CMK (cell line): Measurements from ENCODE around the gene MTSS2.

Source experiments
- DNase-seq: peaks from one replicate; pipeline ENCODE4 v3.0.0-alpha.2; 2010; ENCODE audit warnings: low read depth

MTSS2 gene, protein sequence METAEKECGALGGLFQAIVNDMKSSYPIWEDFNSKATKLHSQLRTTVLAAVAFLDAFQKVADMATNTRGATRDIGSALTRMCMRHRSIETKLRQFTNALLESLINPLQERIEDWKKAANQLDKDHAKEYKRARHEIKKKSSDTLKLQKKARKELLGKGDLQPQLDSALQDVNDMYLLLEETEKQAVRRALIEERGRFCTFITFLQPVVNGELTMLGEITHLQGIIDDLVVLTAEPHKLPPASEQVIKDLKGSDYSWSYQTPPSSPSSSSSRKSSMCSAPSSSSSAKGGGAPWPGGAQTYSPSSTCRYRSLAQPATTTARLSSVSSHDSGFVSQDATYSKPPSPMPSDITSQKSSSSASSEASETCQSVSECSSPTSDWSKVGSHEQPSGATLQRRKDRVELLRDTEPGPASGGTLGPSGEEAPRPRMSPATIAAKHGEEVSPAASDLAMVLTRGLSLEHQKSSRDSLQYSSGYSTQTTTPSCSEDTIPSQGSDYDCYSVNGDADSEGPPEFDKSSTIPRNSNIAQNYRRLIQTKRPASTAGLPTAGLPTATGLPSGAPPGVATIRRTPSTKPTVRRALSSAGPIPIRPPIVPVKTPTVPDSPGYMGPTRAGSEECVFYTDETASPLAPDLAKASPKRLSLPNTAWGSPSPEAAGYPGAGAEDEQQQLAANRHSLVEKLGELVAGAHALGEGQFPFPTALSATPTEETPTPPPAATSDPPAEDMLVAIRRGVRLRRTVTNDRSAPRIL

DNA sequence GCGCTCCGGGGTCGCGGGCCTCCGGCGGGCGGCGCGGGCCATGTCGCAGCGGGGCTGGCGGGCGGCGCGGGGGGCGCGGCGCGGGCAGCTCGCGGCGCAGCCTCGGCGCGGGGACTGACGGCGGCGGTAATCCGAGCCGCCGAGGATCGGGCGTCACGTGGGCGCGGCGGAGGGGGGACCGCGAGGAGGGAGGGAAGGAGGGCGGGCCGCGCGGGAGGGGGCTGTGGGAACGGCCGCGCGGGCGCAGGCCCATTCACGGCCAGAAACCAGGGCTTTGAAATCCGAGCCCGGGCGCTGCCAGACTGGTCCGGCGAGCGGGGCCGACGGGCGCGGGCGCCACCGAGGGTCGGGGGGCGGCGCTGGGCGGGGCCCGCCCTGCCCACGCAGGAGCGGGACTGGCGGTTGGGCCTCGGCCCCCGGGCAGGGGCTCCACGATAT lies at the start of gene MTSS2:
Gene MTSS2, minus strand, starts transcription at position 116 of the 438 bp plus-strand sequence. CDS start 262 bp downstream, outside the sequence.
- no peak for DNase-seq

DNA sequence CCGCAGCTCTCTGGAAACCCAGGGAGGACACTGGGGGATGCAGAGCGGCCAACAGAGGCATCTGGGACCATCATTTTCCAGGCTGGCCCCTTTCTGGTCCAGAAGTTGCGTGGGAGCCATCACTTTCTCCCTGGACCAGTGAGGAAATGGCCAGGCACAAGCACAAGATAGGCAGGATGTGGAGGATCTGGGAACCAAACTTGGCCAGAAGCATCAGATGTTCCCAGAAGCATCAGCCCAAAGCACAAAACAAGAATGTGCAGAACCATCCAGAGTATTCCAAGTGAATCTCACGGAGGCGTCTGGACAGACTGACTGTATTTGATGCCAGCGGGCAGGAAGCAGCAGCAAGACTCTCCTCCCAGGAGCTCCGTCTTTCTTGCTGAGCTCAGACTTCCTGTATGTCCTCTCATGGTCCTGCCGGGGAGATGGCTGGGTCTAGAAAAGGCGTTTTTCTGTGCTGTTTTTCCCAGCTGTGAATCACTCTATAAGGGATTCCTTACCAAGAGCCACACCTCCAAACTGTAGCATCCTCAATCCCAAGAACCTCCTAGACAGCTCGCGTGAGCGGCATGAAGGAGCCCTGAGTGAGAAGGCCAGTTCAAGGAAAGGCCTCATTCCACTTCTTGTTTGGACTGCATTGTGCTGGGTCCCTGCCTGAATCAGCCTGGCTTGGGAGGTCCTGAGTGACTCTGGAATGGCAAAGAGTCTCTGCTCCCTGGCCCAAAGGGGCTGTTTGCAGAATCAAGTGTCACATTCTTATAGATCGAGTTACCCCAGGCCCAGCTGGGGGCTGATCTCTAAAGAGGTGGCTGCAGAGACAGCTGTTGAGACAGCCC lies 49.5 kb upstream of the MTSS2 start:
- no peak for DNase-seq

DNA sequence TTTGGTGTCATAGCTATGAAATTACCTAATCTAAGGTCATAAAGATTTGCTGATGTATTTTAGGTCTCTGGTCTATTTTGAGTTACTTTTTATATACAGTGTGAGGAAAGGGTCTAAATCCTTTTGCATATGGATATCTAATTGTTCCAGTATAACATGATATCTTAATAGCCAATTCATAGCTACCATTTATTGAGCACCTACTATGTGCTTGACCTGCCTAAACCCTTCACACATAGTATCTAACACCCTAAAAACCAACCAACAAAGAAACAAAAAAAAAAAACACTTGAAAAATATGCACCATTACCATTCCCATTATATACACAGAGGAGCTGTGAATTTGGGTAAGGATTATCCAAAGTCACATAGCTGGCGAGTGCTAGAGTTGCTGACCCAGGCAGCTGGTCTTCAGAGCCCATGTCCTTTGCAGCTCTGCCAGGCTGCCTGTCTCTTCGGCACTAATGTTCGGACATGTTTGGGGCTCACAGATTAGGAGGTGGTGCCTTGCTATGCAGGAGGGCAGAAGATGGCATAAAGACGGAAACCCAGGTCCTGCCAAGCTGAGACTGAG lies 48.8 kb upstream of the MTSS2 start:
- DNase-seq: no peak

DNA sequence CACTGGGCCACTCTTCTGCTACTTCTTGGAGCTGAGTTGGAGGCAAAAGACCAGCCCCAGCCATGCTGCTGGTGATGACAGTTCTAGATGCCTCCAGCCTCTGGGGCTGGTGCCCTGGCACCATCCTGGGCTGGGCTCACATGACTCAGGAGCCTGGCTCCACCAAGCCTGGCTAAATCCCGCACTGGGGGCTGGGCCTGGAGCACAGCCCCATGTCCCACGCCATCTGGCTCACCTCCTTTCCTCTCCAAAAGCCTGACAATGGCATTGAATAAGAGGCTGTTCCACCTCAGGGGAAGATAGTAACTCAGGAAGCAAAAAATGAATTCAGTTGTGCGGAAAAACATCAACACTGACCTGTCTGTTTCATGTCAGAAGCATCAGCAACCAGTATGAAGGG lies 45.1 kb upstream of the MTSS2 start:
- DNase-seq: no peak

DNA sequence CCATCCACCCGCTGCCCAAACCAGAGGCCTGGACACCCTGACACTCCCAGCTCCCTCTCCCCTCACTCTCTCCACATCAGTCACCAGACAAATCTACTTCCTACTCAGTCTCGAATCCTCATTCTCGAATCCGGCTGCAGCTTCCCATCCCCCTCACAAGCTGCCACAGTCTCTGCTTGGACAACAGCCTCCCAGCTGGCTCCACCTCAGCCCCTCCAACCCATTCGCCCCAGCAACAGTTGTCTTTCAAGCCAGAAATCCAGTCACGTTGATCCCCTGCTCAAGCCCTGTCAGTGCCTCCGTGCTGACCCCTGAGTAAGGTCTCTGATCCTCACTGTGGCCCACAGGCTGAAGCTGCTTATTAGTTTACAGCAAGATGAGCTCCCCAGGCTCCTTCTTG lies 44.2 kb upstream of the MTSS2 start:
- no peak for DNase-seq

DNA sequence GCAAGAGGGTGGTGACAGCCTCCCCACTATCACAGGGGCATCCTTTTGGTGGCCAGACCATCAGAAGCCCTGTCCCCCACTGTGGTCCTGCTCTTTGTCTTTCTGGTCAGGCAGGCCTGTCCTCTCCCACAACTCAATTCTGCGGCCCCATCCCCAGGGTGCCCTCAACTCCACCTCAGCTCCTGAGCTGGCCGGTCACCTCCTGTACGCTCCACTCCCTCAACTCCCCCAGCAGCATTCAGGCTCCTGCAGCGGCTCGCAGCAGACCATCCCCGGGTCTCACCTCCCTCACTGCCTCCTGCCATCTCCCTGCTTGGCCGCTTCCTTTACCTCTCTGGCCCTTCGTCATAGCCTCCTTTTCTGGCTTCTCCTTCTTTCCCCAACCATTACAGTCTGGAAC lies 43.4 kb upstream of the MTSS2 start:
- DNase-seq: no peak

DNA sequence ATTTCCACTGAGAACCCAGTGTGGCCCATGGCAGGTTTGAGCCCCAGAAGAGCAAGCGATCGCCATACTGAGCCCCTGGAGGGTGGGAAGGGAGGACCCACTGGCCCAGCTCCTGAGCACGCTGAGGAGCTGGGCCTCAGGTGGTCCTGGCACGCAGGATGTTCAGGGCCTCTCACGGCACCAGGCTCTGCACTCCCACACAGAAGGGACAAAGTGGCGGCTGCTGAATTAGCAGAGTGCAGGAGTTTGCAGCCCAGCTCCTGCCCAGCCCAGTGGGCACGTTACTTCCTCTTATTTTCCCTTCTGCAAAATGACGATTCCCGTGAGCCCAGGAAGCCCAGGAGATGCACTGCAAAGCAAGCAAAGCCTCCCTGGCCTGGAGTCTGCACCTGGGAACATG lies 42.3 kb upstream of the MTSS2 start:
- DNase-seq: no peak

DNA sequence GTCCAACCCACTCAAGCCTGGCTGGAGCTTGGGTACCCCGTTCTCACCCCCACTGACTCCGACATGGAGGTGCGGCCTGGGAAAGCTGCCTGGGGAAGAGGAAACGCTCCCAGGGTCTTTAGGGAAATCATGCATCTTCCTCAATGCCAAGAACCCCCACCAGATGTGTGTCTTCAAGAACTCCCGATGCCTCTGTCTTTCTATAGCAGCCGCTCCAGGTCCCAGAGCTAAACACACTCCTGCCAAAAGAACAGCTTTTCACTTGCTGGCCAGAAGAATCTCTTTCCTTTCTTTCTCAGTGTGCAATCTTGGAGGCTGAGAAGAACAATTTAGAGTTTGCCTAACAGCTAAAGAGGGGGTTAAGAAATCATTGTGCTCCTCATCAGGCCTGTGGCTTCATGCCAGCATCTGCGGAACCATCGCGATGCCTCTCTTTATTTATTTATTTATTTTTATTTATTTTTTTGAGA lies 41.1 kb upstream of the MTSS2 start:
- DNase-seq: no peak

DNA sequence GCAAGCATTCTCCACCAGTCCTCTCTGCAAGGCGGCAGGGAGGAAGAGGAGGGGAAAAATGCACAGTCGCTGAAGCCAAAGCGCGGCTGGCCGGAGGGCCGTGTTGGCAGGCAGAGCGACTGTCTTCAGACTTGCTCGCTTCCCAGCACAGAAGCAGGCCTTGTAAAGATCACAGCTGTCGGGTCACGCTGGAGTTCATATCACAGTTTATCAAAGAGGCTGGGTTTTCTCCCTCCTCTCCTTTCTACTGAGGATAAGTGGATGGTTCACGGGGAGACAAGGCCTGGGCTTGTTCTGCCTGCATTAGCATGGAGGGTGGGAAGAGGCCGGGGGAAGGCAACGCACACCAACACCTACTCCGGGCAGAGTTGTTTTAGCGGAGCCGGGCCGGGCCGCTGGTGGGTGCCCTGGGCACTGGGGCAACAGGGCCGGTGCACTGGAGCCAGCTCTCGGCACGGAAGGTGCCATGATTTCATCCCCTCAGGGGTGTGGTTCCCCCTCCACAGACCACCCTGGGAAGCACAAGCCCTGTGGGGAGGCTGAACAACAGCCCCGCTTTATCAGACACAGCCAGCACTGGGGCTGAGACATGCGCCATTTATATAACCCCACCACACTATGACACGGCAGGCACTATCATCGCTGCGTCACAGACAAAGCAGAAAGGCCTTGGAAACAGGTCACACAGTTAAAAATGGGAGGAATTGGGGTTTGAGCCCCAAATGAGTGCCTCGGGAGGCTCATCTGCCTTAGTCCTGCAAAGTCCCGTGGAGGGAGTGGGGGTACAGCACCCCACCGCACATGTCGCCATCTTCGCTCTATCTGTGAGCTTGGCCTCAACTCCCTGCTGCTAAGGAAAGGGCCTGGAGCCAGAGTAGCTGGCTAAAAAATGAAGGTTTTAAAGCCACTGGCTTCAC lies 40.3 kb upstream of the MTSS2 start:
- no peak for DNase-seq

DNA sequence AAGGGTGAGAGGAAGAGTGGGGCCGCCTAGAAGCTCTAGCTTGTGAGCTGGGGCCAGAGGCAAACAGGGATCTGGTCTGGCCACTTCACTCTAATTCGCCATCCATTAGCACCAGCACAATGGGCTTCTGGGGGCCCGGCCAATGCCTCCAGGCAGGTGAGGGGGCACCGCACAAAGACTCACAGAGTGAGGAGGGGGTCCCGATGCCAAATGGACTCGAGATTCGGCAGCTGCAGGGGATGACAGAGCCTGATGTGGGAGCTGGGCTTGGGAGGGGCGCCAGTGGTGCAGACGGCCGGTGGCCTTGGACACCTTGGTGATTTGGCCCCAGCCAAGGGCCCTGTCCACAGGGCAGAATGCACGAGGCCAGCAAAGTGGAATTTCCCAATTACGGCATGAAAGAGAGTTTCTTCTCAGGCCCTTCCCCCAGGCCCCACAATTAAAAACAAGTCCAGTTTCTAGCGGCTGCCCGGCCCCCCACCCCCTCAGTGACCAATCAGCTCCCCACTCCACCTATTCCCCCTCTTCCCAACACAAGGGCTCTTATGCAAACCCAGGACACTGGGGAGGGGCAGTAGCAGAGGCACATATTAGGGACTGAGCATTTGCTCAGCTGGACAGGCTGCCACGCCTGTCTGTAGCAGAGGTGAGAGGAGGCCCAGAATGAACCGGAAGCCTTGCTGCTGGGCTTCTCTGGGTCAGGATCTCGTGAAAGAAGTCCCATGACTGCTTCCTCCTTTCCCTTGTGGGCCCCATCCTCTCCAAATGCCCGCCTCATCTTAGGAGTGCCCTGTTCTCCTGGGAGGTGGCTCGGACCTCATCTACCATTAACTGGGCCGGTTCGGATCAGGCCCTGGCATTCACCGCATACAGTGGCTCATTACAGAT lies 39.4 kb upstream of the MTSS2 start:
- DNase-seq: no peak

DNA sequence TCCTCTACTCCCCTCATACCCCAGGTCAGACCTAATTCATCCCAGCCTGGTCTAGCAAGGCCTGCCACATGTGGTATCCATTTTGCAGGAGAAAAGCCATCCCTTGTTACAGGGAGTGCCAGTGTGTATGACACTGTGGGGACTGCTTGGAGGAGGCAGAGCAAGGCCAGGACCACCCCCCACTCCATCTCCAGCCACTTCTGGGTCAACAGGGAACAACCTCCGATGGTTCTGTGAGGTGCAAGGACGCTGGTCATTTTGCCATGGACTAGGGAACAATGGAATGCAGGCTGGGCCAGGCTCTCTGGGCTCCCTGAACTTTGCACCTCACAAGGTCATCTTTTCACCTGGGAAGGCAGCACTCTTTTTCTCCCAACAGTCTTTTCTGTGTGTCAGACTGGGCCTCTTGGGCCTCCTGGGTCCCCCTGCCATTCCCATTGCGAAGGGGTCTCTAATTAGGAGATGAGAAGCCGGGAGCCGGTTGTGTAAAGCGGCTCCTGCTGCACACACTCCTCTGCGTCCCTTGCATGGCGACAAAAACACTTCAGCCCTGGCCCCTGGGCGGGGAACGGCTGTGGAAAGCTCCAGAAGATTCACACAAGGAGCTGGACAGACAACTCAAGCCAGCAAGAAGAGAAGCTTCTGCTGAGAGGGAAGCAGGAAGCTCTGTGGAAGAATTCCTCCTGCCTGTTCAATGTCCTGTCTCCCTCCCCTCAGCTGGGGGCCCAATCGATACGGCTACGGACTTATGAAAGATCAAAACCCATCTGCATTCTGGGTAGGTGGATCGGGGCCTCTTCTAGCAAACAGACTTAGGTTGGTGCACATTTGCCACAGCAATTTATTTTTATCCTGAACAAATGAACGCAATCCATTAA lies 38.5 kb upstream of the MTSS2 start:
- no peak for DNase-seq

DNA sequence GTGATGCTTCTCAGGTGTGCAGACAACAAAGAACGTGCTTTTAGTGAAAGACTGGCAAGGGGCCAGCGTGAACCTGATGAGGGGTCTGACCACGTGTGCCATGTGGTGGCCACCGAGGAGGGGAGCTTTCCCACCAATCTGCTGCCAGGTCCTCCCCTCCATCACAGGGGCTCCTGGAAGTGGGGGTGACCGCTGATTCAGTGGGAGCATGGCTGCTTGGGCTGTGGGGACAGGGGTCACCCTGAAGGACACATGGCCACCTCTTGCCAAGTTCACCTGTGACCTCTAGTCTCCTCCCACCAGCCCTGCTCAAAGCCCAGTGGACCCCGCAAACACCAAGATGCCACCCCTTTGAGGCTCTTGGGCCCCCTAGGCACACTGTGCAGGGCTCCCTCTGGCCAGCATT lies 37.9 kb upstream of the MTSS2 start:
- DNase-seq: no peak

DNA sequence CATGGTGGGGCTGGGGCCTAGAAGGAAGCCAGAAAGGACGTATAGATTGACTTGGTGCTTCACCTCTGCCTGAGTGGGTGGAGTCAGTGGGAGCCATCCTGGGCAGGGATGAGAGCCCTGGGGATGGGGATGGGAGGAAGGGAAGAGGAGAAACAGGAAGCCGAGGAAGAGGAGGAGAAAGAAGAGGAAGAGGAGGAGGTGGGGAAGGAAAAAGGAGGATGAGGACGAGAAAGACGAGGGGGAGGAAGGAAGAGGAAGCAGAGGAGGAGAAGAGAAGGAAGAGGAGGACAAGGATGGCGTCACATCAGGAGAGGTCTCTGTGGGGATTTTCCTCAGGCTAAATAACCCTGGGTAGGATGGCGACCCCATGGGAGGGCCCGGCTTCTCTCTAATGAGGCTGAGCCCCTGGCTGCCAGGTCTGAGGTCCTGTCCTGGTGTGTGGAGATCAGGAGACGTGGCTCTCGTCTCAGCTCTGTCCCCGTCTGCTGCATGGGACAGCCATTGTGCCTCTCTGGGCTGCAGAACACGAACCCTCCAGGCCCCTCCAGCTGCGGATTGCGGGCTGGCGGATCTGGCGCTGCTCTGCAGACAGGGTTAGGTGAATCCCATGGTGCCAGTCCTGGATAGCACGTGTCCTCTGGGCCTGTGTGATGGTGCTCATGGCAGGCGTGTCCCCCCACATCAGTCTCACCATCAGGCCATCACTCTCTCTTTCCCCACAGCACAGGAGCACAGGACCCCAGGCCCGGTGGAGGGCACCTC lies 35.5 kb upstream of the MTSS2 start:
- no peak for DNase-seq

DNA sequence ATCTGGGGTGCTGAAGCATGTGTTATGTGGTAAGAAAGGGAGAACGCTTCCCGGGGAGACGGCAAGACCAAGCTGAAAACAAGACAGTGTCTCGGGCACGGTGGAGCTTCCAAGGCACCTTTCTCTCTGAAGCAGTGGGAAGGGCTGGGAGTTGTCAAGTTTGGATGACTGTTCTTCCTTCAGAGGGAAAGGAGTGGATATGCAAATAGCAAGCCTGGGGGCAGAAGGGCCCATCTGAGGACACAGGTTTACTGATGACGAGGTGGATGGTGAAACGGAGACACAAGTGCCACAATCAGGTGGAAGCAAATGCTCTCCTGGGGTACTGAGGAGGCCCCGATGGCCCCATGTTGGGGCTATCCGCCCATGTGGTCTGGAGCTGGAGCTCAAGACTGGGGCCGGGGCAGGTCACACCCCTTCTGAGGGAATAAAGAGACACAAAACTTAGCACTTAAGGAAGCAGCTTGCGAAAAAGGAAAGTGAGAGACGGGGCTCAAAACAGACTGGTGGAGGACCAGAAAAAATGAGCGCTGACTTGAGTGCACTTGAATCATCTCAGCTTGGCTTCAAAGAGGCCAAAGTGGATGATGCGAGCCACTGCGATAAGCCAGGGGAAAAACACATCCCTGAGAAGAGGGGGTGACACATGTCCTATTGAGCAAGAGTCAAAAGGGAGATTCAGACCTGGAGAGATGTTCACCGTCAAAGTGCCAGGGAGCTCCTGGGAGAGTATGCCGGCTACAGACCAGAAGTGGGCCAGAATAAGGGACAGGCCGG lies 34.8 kb upstream of the MTSS2 start:
- no peak for DNase-seq

DNA sequence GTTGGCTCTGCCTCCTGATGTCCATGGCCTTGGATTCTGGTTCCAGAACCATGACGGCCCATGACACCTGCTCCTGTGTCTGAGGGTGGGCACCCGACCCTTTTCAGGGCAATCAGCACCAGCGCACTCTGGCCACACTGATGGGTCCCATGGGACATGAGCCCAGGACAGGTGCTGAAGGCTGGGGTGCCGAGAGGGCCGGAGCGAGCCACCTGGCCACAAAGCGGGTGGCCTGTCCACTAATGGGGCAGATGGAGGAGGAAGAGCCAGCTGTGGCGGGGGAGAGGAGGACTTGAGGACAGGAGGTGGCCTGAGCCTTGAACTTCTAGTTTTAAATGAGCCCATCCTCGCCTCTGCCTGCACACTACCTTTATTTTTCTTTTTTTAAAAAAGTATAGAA lies 31.2 kb upstream of the MTSS2 start:
- DNase-seq: no peak

DNA sequence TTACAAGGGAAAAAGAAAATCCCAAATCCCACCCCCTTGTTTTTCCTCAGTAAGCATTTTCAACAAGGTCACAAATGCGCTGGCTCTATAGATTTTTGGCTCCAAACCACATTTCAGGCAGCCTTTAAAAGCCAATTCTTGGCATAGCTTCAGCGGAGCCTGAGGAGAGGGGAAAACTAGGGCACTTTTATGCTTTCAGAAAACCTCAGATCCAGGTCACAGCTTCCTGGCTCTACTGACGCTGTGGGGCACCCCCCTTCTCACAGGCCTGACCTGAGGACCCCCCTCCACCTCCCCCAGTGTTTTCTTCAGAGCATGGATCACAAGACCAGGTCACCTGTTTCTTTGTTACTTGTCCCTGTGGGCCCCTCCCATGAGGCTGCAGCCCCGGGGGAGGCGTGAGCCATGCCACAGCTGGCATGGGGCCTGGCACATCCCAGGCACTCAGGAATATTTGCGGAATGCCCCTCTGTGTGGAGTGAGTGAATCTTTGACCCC lies 30.1 kb upstream of the MTSS2 start:
- no peak for DNase-seq
